HepG2 (cell line): ENCODE results near the gene GGT1.

ENCODE experiments used
- CHD2 ChIP-seq: IDR thresholded peaks from 2 replicates; pipeline ENCODE4 v1.6.1; 2011; ENCODE audit warnings: low read depth, low read length, improper control_type of control experiment
- JUNB ChIP-seq: sonication (generic); formaldehyde crosslinking; IDR thresholded peaks from 2 replicates; pipeline ENCODE4 v1.8.0; 2022; ENCODE audit warnings: missing genetic modification reagents, mild to moderate bottlenecking, borderline replicate concordance
- JUND ChIP-seq: sonication (generic); formaldehyde crosslinking; IDR thresholded peaks from 2 replicates; pipeline ENCODE4 v1.8.0; 2022; ENCODE audit warnings: mild to moderate bottlenecking, missing genetic modification reagents
- TBP ChIP-seq: sonication (generic); formaldehyde crosslinking; IDR thresholded peaks from 2 replicates; pipeline ENCODE4 v1.5.0; 2020; ENCODE audit warnings: missing genetic modification reagents
- USF2 ChIP-seq, 2 experiments: sonication (generic) in 1 of 2; formaldehyde crosslinking in 1 of 2; IDR thresholded peaks; 2 replicates each; pipeline versions ENCODE4 v1.5.1 to v1.6.1; 2011 to 2020; ENCODE audit warnings: borderline replicate concordance in 1 of 2, low read depth in 1 of 2, low read length in 1 of 2, mild to moderate bottlenecking in 1 of 2, missing genetic modification reagents in 1 of 2, moderate library complexity in 1 of 2
- YY1 ChIP-seq: IDR thresholded peaks from 2 replicates; pipeline ENCODE4 v1.6.1; 2011; ENCODE audit warnings: low read length, low read depth, moderate library complexity, mild to moderate bottlenecking; ENCODE audit not compliant: insufficient read depth, insufficient replicate concordance
- ZNF282 ChIP-seq: fragments of 450-650 bp; IDR thresholded peaks from 2 replicates; pipeline ENCODE4 v1.6.1; 2018; ENCODE audit not compliant: partially characterized antibody
- ZNF367 ChIP-seq: sonication (generic); formaldehyde crosslinking; IDR thresholded peaks from 2 replicates; pipeline ENCODE4 v1.4.0; 2020; ENCODE audit warnings: missing genetic modification reagents, borderline replicate concordance

GRCh38 chr22:24578355-24579257 lies 24.4 kb upstream of the GGT1 start:
- TF ChIP-seq ZNF367 (CRISPR knock-in tag) (no peak), USF2 (IDR thresholded peaks at IDR 0.05; ENCODE audit: low read depth, low read length) (no peak), USF2 (CRISPR knock-in tag; IDR thresholded peaks at IDR 0.05; ENCODE audit: borderline replicate concordance) (no peak), TBP (CRISPR knock-in tag) (no peak), CHD2 (no peak), JUNB (no peak), YY1 (no peak), JUND (no peak), ZNF282 (no peak)
